ENCODE data around the gene GZMA. TPM values are rescaled to one million over a fixed set of nuclear protein-coding genes. Genes with fewer than 3 reads are reported as not detected.

The GZMA gene
- total RNA-seq, 1 donor from 2014 or later, result not detected

- Mint-ChIP-seq H3K4me3 (no peak overlapping the region), H3K27me3 (ENCODE audit: low read depth) (peaks cover 30% of the 10 kb centered on the region), H3K36me3 (ENCODE audit: low read depth) (no peaks in the 10 kb centered on the region), H3K27ac (ENCODE audit: unreplicated experiment) (no peak overlapping the region), H3K9me3 (no peaks in the 10 kb centered on the region), H3K4me1 (no peaks in the 10 kb centered on the region)
- no peak for DNase-seq (ENCODE audit: low read depth, low spot score)
- TF ChIP-seq CTCF (conservative IDR thresholded peaks at IDR 0.05), result no peak
Measured at GRCh38 chr5:55141945-55142690, 39.7 kb downstream of the GZMA start.

GRCh38 chr5:55143624-55144023 lies 41.2 kb downstream of the GZMA start:
- Mint-ChIP-seq H3K9me3 (no peaks in the 10 kb centered on the region), H3K27ac (ENCODE audit: unreplicated experiment) (no peak overlapping the region), H3K27me3 (ENCODE audit: low read depth) (peaks cover 39% of the 10 kb centered on the region), H3K4me3 (no peak overlapping the region), H3K4me1 (no peaks in the 10 kb centered on the region), H3K36me3 (ENCODE audit: low read depth) (no peaks in the 10 kb centered on the region)
- DNase-seq (ENCODE audit: low read depth, low spot score), result no peak
- TF ChIP-seq CTCF (conservative IDR thresholded peaks at IDR 0.05), result no peak

DNA sequence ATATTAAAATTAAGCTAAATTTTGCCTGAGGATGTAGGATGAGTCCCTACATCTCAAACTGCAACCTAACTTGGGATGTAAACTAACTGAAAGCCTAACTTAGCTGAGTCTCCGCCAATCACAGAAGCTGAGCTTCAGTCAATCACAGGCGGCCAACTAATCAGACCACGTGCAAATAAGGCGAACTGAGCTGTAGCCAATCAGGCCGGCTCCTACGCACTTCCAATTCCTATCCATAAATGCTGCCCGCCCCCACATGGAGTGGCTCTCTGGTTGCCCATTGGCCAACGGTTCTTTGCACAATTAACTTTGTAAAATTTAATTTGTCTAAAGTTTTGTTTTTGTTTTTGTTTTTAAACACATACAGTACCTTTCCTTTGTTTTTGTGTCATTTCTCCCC lies 43.6 kb downstream of the GZMA start:
- Mint-ChIP-seq H3K27ac (ENCODE audit: unreplicated experiment) (no peak overlapping the region), H3K4me1 (no peaks in the 10 kb centered on the region), H3K27me3 (ENCODE audit: low read depth) (peaks cover 43% of the 10 kb centered on the region), H3K36me3 (ENCODE audit: low read depth) (no peaks in the 10 kb centered on the region), H3K9me3 (no peaks in the 10 kb centered on the region), H3K4me3 (no peak overlapping the region)
- no peak for TF ChIP-seq CTCF (conservative IDR thresholded peaks at IDR 0.05)
- no peak for DNase-seq (ENCODE audit: low read depth, low spot score)

DNA sequence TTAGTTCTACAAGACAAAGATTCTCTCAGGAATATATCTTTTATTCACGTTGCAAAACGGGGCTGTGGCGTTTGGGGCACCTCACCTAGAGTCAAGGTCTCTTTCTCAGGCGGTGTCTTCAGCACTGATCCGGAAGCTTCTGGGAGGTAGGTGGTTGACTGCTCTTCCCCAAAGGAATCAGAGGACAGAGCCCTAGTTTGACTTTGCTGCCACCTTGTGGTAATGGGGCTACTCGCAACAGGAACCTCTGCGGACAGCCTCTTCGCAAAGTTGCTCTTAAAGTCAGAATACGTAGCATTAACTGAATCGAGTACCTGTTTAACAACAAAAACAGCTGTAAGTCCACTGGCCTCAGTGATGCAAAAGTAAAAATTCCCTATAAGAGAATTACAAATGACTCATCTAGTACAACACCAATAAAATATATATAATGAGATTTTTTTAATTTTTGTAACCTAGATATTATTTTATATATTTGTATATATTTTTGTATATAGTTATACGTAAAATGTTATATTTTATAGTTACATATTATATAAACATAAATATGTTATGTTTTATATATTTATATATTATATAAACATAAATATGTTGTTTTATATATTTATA lies 44.2 kb downstream of the GZMA start:
- TF ChIP-seq CTCF (conservative IDR thresholded peaks at IDR 0.05), result peak; percentile 98
- H3K27me3 Mint-ChIP-seq (ENCODE audit: low read depth), result peaks cover 45% of the 10 kb centered on the region
- no peak overlapping the region for H3K27ac Mint-ChIP-seq (ENCODE audit: unreplicated experiment)
- H3K9me3 Mint-ChIP-seq, result no peaks in the 10 kb centered on the region
- H3K4me1 Mint-ChIP-seq, result no peaks in the 10 kb centered on the region
- H3K36me3 Mint-ChIP-seq (ENCODE audit: low read depth), result no peaks in the 10 kb centered on the region
- DNase-seq (ENCODE audit: low read depth, low spot score), result peak; percentile 87
- no peak overlapping the region for H3K4me3 Mint-ChIP-seq

GRCh38 chr5:55149308-55149795 lies 46.9 kb downstream of the GZMA start:
- no peaks in the 10 kb centered on the region for H3K4me1 Mint-ChIP-seq
- no peak for TF ChIP-seq CTCF (conservative IDR thresholded peaks at IDR 0.05)
- peaks cover 42% of the 10 kb centered on the region for H3K27me3 Mint-ChIP-seq (ENCODE audit: low read depth)
- DNase-seq (ENCODE audit: low read depth, low spot score), result no peak
- H3K27ac Mint-ChIP-seq (ENCODE audit: unreplicated experiment), result no peak overlapping the region
- no peaks in the 10 kb centered on the region for H3K36me3 Mint-ChIP-seq (ENCODE audit: low read depth)
- no peak overlapping the region for H3K4me3 Mint-ChIP-seq
- H3K9me3 Mint-ChIP-seq, result no peaks in the 10 kb centered on the region

Data from neural crest cell (in vitro differentiated cells).